IMR-90 (cell line): ENCODE measurements around the gene LDLRAD4. TPM values are rescaled to one million over a fixed set of nuclear protein-coding genes. Genes with fewer than 3 reads are reported as not detected.

Source experiments
- ATAC-seq: fragments of 200-7000 bp; cut with Tn5 transposase; 2 replicates; pipeline ENCODE4 v1.9.1; 2020; ENCODE audit warnings: low read depth, mild to moderate bottlenecking, moderate library complexity
- BruUV-seq: library from RNA; stranded (reverse); fragments of 400-500 nt; replicated peaks from 2 replicates; lab custom pipeline; 2021; lab: Mats Ljungman, UMichigan
- CTCF ChIA-PET: fragments of 300-600 bp; formaldehyde crosslinking; extraction: SDS; loops from one replicate; lab custom pipeline; 2021; ENCODE audit warnings: antibody characterized with exemption; lab: Yijun Ruan, JAX
- POLR2A ChIA-PET: fragments of 300-600 bp; sonication (Branson Sonifier 250); formaldehyde crosslinking; loops from one replicate; lab custom pipeline; 2022; ENCODE audit warnings: antibody characterized with exemption; ENCODE audit not compliant: unreplicated experiment; lab: Charles Lee
- DNase-seq: peaks from one replicate; pipeline ENCODE4 v3.0.0; 2013
- H2AFZ ChIP-seq: replicated peaks from 2 replicates; pipeline ENCODE3; 2013; ENCODE audit warnings: low read length, mild to moderate bottlenecking; ENCODE audit not compliant: poor library complexity
- H2AK5ac ChIP-seq: 2 replicates; pipeline ENCODE4 v1.6.1; 2013; ENCODE audit warnings: low read depth, low read length, inconsistent platforms
- H2AK9ac ChIP-seq: replicated peaks from 2 replicates; pipeline ENCODE3; 2013; ENCODE audit warnings: mild to moderate bottlenecking, low read depth, low read length, moderate library complexity; ENCODE audit not compliant: poor library complexity
- H2BK120ac ChIP-seq: 2 replicates; pipeline ENCODE4 v1.6.1; 2013; ENCODE audit warnings: low read depth, low read length, inconsistent platforms
- H2BK15ac ChIP-seq: 3 replicates; pipeline ENCODE4 v1.6.1; 2013; ENCODE audit warnings: low read depth, low read length, inconsistent platforms
- H2BK20ac ChIP-seq: 2 replicates; pipeline ENCODE4 v1.6.1; 2013; ENCODE audit warnings: low read depth, mild to moderate bottlenecking, inconsistent platforms, low read length, moderate library complexity
- H2BK5ac ChIP-seq: 2 replicates; pipeline ENCODE4 v1.6.1; 2013; ENCODE audit warnings: mild to moderate bottlenecking, low read depth, low read length, inconsistent platforms; ENCODE audit not compliant: poor library complexity, severe bottlenecking
- H3K14ac ChIP-seq: replicated peaks from 2 replicates; pipeline ENCODE4 v1.6.1; 2013; ENCODE audit warnings: low read depth, low read length, inconsistent platforms
- H3K18ac ChIP-seq: 2 replicates; pipeline ENCODE4 v1.6.1; 2013; ENCODE audit warnings: low read depth, low read length, control low read depth
- H3K23ac ChIP-seq: 2 replicates; pipeline ENCODE4 v1.6.1; 2013; ENCODE audit warnings: low read depth, low read length, inconsistent platforms
- H3K27ac ChIP-seq: 2 replicates; pipeline ENCODE4 v1.5.1; 2013; ENCODE audit warnings: mild to moderate bottlenecking, control low read depth, low read length; ENCODE audit not compliant: insufficient read depth
- H3K27me3 ChIP-seq: 2 replicates; pipeline ENCODE4 v1.6.1; 2013; ENCODE audit warnings: low read length; ENCODE audit not compliant: control insufficient read depth, insufficient read depth
- H3K36me3 ChIP-seq: 2 replicates; pipeline ENCODE4 v1.6.1; 2013; ENCODE audit warnings: low read length, mixed read lengths; ENCODE audit not compliant: control insufficient read depth, insufficient read depth
- H3K4ac ChIP-seq: 2 replicates; pipeline ENCODE4 v1.6.1; 2013; ENCODE audit warnings: low read depth, low read length, inconsistent platforms
- H3K4me1 ChIP-seq: 2 replicates; pipeline ENCODE4 v1.6.1; 2013; ENCODE audit warnings: low read length, mixed read lengths; ENCODE audit not compliant: control insufficient read depth, insufficient read depth
- H3K4me2 ChIP-seq: 2 replicates; pipeline ENCODE4 v1.6.1; 2013; ENCODE audit warnings: low read depth, mild to moderate bottlenecking, control low read depth, low read length, moderate library complexity
- H3K4me3 ChIP-seq: 2 replicates; pipeline ENCODE4 v1.5.1; 2013; ENCODE audit warnings: low read depth, mild to moderate bottlenecking, control low read depth, low read length, moderate library complexity; ENCODE audit not compliant: insufficient read depth
- H3K56ac ChIP-seq: 2 replicates; pipeline ENCODE4 v1.6.1; 2013; ENCODE audit warnings: low read length, inconsistent platforms; ENCODE audit not compliant: insufficient read depth; ENCODE audit errors: extremely low read depth
- H3K79me1 ChIP-seq, 2 experiments: 2 replicates each; pipeline ENCODE4 v1.6.1; 2013; ENCODE audit warnings: low read length in 2 of 2, inconsistent platforms in 1 of 2, low read depth in 1 of 2
- H3K9ac ChIP-seq: 2 replicates; pipeline ENCODE4 v1.6.1; 2013; ENCODE audit warnings: low read depth, low read length, control low read depth
- H3K9me1 ChIP-seq: 2 replicates; pipeline ENCODE4 v1.6.1; 2013; ENCODE audit warnings: low read length, inconsistent platforms; ENCODE audit not compliant: insufficient read depth
- H3K9me3 ChIP-seq: 2 replicates; pipeline ENCODE4 v1.6.1; 2013; ENCODE audit warnings: low read length; ENCODE audit not compliant: control insufficient read depth, insufficient read depth
- H4K20me1 ChIP-seq: 2 replicates; pipeline ENCODE4 v1.6.1; 2013; ENCODE audit warnings: low read length, inconsistent platforms; ENCODE audit not compliant: insufficient read depth
- H4K5ac ChIP-seq: 2 replicates; pipeline ENCODE4 v1.6.1; 2013; ENCODE audit warnings: mild to moderate bottlenecking, low read depth, low read length, control low read depth
- H4K8ac ChIP-seq, 2 experiments: 2 replicates each; pipeline ENCODE4 v1.6.1; 2013; ENCODE audit warnings: low read depth in 2 of 2, low read length in 2 of 2, control low read depth in 1 of 2, inconsistent platforms in 1 of 2
- H4K91ac ChIP-seq: 2 replicates; pipeline ENCODE4 v1.6.1; 2013; ENCODE audit warnings: low read depth, low read length, inconsistent platforms; ENCODE audit not compliant: insufficient read depth
- NFE2L2 ChIP-seq: fragments of 150-350 bp; IDR thresholded peaks from 2 replicates; pipeline ENCODE4 v1.6.1; 2016; ENCODE audit warnings: low read depth, mild to moderate bottlenecking, low read length
- SMC3 ChIP-seq: fragments of 150-350 bp; IDR thresholded peaks from 2 replicates; pipeline ENCODE4 v1.6.1; 2016; ENCODE audit warnings: low read depth, mild to moderate bottlenecking, antibody characterized with exemption, low read length, moderate library complexity
- WGBS, 2 experiments: methylation state at CpG; one replicate each; pipeline versions ENCODE4 v1.1.5 to v1.1.7; 2013; ENCODE audit warnings: missing lambda C conversion rate in 2 of 2; ENCODE audit not compliant: insufficient read length in 1 of 2; ENCODE audit errors: extremely low coverage in 2 of 2; 5-methylcytosine and 5-hydroxymethylcytosine counted together
- dilution Hi-C: fragments of 300-500 bp; cut with HindIII; formaldehyde crosslinking; loops from one replicate; pipeline ENCODE4 v1.14.3; 2018; ENCODE audit warnings: low sequenced_read_pairs; ENCODE audit not compliant: unreplicated experiment
- in situ Hi-C: fragments of 300-500 bp; cut with MboI; formaldehyde crosslinking; loops from 3 replicates; pipeline ENCODE4 v1.14.3; 2019; ENCODE audit warnings: low sequenced_read_pairs, inconsistent platforms, mixed read lengths
- intact Hi-C: fragments of 100-400 bp; cut with micrococcal nuclease; formaldehyde crosslinking; loops from 2 replicates; pipeline ENCODE4 v1.10.0; 2022
- polyA plus RNA-seq, 3 experiments: library from polyadenylated mRNA; depleted of rRNA; stranded (reverse); fragments of >200 nt; gene quantifications; 2 replicates each; pipeline ENCODE4 v1.2.3, GENCODE V29; 2012; ENCODE audit warnings: low replicate concordance in 1 of 3
- total RNA-seq: library from RNA; depleted of rRNA; stranded (reverse); fragments of >200 nt; gene quantifications from 2 replicates; pipeline ENCODE4 v1.2.3, GENCODE V29; 2012

LDLRAD4 gene
- total and polyA plus RNA-seq, 2 of the 4 experiments (the other 2 are of a cell fraction): not detected

GRCh38 chr18:13366541-13366940, 148.0 kb downstream of the LDLRAD4 start:
- ChIA-PET POLR2A (no interaction called here), CTCF (no interaction called here)
- no peaks in the 10 kb centered on the region for H3K4me1 ChIP-seq
- DNase-seq: no peak
- intact Hi-C loops (no loop called here), dilution Hi-C loops (no loop called here), in situ Hi-C loops (no loop called here)
- no peak overlapping the region for H3K9ac ChIP-seq
- H2BK15ac ChIP-seq: no peak overlapping the region
- no peak overlapping the region for H3K4ac ChIP-seq
- no peak overlapping the region for H4K91ac ChIP-seq
- H2BK5ac ChIP-seq: no peak overlapping the region
- H4K8ac ChIP-seq: no peak overlapping the region
- no peaks in the 10 kb centered on the region for H3K36me3 ChIP-seq
- H2AK5ac ChIP-seq: no peak overlapping the region
- no peak overlapping the region for H2AK9ac ChIP-seq
- H3K56ac ChIP-seq: no peak overlapping the region
- H3K9me3 ChIP-seq: no peaks in the 10 kb centered on the region
- H3K14ac ChIP-seq: no peak overlapping the region
- no peak overlapping the region for H3K4me2 ChIP-seq
- H2AFZ ChIP-seq: no peak overlapping the region
- H4K5ac ChIP-seq: no peak overlapping the region
- ATAC-seq: no peak
- no peaks in the 10 kb centered on the region for H3K79me1 ChIP-seq
- H2BK120ac ChIP-seq: no peak overlapping the region
- BruUV-seq: no TSS peak
- H3K18ac ChIP-seq: no peak overlapping the region
- WGBS, 2 experiments: 40% methylated on average over 1 of the region's 8 CpGs; no CpG with 5 or more reads in 1 of the 2 experiments
- H2BK20ac ChIP-seq: no peak overlapping the region
- peaks cover 2% of the 10 kb centered on the region; the same call in 1 of the 2 replicates for H3K27me3 ChIP-seq
- no peak overlapping the region for H3K23ac ChIP-seq
- TF ChIP-seq SMC3 (no peak), NFE2L2 (no peak)
- no peaks in the 10 kb centered on the region for H3K9me1 ChIP-seq
- H3K4me3 ChIP-seq: no peak overlapping the region
- no peaks in the 10 kb centered on the region for H4K20me1 ChIP-seq
- H3K27ac ChIP-seq: no peak overlapping the region
